Retinal pigment epithelial cell (primary cell): ENCODE measurements around the gene GPC3.

Experiments
- DNase-seq: peaks from one replicate; pipeline ENCODE4 v3.0.0-alpha.2; 2010; ENCODE audit warnings: low read depth
- H3K4me3 ChIP-seq: 2 replicates; pipeline ENCODE4 v1.5.1; 2011; ENCODE audit warnings: mild to moderate bottlenecking, low read length, control low read depth, moderate library complexity
- TF ChIP-seq, protein P1 (sequence below): conservative IDR thresholded peaks from 2 replicates; pipeline ENCODE4 v1.5.1; 2011; ENCODE audit warnings: low read depth, low read length, control low read depth, inconsistent platforms

The GPC3 gene

DNA sequence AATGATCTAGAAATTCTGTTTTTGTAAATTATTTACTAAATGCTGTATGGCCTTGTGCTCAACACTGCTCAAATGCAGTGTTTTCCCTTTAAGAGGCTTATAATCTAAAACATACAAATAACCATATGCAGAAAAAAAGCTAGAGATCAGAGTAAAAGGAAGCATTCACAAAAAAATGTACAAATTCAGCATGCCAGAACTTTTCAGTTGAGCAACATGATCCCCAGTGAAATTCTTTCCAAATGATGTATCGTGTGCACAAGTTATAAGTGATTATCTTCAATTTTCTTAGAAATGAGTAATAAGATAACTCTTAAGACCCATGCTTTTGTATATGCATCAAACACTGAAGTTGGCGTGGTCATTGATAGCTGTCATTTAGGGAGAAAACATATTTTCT lies 5.0 kb downstream of the GPC3 start:
- TF ChIP-seq, protein P1, sequence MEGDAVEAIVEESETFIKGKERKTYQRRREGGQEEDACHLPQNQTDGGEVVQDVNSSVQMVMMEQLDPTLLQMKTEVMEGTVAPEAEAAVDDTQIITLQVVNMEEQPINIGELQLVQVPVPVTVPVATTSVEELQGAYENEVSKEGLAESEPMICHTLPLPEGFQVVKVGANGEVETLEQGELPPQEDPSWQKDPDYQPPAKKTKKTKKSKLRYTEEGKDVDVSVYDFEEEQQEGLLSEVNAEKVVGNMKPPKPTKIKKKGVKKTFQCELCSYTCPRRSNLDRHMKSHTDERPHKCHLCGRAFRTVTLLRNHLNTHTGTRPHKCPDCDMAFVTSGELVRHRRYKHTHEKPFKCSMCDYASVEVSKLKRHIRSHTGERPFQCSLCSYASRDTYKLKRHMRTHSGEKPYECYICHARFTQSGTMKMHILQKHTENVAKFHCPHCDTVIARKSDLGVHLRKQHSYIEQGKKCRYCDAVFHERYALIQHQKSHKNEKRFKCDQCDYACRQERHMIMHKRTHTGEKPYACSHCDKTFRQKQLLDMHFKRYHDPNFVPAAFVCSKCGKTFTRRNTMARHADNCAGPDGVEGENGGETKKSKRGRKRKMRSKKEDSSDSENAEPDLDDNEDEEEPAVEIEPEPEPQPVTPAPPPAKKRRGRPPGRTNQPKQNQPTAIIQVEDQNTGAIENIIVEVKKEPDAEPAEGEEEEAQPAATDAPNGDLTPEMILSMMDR = no peak
- H3K4me3 ChIP-seq = no peak overlapping the region
- DNase-seq = no peak

DNA sequence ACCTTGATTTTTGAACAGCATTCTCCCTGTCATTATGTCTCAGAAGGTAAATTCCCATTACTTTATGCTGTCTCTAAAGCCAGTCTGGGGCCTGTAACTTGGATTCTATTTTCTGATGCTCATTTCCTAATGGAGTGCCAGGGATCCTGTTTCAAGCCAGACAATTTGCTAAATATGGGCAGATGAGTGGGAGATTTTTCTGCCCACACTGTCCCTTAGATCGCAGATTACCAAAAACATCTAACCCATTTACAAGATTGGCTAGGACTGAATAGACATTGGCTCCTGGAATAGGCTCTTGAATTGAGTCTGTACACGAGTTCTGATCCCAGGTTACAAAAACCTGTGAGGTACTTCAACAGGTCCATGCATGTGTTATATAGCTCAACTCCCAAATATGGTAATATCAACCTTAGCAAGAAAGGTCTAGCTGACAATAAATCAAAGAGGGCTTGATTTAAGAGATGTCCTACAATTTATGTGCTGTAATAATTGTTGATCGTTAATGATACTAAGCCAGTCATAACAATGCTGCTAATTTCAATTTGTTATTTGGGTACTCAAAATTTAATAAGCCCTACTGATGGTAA lies 5.7 kb downstream of the GPC3 start:
- no peak for DNase-seq
- TF ChIP-seq, protein P1 = no peak
- H3K4me3 ChIP-seq = no peak overlapping the region

DNA sequence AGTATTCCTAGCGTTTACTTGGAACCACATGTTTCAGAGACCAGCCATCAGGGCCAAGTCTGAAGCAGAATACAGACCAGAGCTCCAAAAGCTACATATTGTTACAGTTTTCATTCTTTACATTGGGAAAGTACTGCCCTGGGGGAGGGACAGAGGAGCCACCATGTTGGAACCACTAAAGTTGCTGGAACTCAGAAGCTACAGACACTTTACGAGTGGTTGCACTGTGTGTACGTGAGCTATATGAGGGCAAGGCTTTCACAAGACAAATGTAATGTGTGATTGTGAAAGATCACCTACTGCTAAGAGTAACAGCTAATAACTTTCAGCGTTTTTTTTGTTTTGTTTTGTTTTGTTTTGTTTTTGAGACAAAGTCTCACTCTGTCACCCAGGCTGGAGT lies 11.7 kb downstream of the GPC3 start:
- TF ChIP-seq, protein P1 = no peak
- no peak overlapping the region for H3K4me3 ChIP-seq
- no peak for DNase-seq

DNA sequence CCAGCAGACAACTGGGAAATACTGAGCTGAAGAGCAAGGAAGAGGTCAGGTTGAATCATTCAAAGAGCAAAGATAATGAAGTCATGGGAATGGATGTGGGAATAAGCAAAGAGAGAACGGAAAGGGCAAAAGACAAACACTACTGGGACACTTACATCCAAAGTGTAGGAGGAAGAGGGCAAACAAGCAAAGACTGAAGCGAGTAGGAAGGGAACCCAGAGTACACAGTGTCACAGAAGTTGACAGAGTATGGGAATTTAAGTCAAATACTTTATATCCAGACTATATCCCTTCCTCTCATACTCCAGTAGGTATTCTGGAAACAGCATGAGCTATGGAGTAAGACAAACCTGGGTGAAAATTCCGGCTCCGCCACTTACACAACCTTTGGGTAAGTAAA lies 12.5 kb downstream of the GPC3 start:
- DNase-seq = no peak
- no peak overlapping the region for H3K4me3 ChIP-seq
- TF ChIP-seq, protein P1 = no peak

DNA sequence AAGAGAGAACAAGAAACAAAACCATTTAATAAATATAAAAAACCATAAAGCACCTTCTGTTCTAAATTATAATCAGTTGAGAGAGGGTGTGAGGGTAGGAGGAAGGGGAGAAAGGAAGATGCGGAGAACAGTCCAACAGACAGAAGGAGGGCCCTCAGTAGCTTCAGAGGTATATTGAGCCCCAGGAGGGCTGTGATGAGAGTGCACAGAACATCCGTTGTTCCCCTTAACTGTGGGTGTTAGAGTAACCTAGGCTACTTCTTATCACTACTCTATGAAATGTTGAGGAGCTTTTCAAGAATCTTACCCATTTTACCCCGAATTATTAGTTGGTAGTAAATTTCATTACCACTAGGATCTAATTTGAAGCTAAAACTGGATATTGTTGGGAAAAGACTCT lies 13.8 kb downstream of the GPC3 start:
- H3K4me3 ChIP-seq = no peak overlapping the region
- DNase-seq = no peak
- TF ChIP-seq, protein P1 = no peak

DNA sequence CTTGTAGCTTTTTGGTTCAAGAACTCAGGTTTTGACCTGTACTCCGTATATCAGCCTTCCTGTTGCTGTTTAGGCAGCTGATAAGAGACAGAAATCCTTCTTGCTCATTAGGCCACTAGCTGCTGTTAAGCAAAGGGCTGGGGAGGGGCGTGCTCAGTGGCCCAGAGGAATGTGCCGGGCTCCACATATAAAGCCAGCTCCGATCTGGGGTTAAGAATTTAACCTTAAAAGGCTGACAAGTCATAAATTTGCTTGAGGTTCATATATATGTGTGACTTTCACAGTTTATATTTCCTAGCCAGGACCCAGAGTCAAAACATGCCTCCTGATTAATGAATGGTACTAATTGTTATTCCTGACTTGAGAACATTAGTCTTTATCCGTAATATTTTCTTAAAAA lies 15.3 kb downstream of the GPC3 start:
- TF ChIP-seq, protein P1 = no peak
- H3K4me3 ChIP-seq = no peak overlapping the region
- DNase-seq = no peak

DNA sequence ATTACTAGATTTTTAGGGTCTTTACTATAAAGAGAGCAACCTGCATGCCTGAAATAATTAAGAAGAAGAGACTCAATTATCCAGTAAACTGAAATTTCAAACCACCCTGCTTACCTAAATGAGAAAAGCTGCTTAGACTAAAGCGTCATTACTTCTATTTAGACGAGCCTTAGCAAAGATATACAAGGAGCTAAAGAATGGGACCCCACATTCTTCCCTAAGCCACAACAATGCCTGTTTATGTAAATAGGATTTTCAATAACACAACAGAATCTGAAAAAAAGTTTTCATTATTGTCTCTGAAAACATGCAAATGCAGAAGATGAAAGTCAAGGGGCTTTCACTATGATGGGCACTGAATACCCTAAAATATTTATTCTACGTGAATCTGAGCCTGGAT lies 16.2 kb downstream of the GPC3 start:
- DNase-seq = no peak
- H3K4me3 ChIP-seq = no peak overlapping the region
- TF ChIP-seq, protein P1 = no peak
